Transverse colon (tissue), 4 donors: ENCODE data around the gene RPS2.

Experiments
- EP300 ChIP-seq: sonication (generic); formaldehyde crosslinking; IDR thresholded peaks from one replicate; pipeline ENCODE4 v1.6.1; 2017; ENCODE audit warnings: antibody characterized with exemption, low read depth
- POLR2A ChIP-seq: fragments of 450-650 bp; IDR thresholded peaks from one replicate; pipeline ENCODE4 v1.6.1; 2016; ENCODE audit warnings: antibody characterized with exemption, mild to moderate bottlenecking, moderate library complexity
- POLR2AphosphoS5 ChIP-seq, 3 donors: sonication (generic); formaldehyde crosslinking; IDR thresholded peaks; one replicate each; pipeline ENCODE4 v1.6.1; 2016; ENCODE audit warnings: antibody characterized with exemption in 3 of 3
- TF ChIP-seq, protein P1 (sequence below), 5 experiments: fragments of 200-600 bp in 3 of 5; fragments of 450-650 bp in 2 of 5; sonication (generic) in 3 of 5; IDR thresholded peaks; 1 replicate in 2 of 5; 2 replicates in 3 of 5; pipeline ENCODE4 v1.5.1; 2016 to 2017; ENCODE audit warnings: antibody characterized with exemption in 5 of 5, inconsistent platforms in 3 of 5, mild to moderate bottlenecking in 2 of 5, moderate library complexity in 1 of 5

DNA sequence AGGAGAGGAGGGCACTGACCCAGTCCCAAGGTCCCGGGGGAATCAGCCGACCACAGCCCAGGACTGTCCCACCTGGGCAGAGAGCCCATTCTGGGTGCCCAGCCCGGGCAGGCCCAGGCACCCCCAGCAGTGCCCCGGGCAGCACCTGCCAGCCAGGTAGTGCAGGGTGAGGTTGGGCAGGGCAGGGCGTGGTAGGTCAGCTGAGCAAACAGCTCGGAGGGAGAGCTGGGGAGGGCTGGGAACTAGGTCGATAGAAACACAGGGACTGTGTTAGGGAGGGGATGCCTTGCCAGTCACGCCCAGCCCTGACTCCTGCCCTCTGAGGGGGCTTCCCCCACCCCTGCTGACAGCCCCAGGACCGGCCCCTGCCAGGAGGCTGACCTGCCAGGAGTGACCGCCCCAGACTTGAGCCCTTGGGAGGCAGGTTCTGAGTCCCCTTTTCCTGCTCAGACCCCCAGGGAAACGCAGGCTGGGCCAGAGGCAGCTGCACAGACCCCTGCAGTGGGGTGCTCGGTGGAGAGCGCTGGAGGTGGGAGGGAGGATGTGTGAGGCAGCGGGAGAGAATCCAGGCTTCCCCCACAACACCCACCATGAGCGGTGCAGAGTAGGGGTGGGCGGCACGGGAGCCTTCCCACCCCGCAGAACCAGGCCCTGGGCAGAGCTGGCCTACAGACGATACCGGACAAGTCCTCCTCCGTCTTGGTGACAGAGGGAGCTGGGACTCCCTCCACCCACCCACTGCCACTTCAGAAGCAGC is 51.1 kb downstream of the RPS2 start:
- TF ChIP-seq, protein P1, sequence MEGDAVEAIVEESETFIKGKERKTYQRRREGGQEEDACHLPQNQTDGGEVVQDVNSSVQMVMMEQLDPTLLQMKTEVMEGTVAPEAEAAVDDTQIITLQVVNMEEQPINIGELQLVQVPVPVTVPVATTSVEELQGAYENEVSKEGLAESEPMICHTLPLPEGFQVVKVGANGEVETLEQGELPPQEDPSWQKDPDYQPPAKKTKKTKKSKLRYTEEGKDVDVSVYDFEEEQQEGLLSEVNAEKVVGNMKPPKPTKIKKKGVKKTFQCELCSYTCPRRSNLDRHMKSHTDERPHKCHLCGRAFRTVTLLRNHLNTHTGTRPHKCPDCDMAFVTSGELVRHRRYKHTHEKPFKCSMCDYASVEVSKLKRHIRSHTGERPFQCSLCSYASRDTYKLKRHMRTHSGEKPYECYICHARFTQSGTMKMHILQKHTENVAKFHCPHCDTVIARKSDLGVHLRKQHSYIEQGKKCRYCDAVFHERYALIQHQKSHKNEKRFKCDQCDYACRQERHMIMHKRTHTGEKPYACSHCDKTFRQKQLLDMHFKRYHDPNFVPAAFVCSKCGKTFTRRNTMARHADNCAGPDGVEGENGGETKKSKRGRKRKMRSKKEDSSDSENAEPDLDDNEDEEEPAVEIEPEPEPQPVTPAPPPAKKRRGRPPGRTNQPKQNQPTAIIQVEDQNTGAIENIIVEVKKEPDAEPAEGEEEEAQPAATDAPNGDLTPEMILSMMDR (IDR thresholded peaks at IDR 0.05), result no peak
- TF ChIP-seq POLR2A (peak; percentile 44), EP300 (peak; percentile 54), POLR2AphosphoS5 (IDR thresholded peaks at IDR 0.05) (peak; percentile 57 to 61 (median 60))
